DMS 273 treated with DMSO at 0.1 percent for 48 hours (cell line): ENCODE measurements around the gene ENPP3.
"Not testable (repeated sequence)": the region's sequence is repeated elsewhere in the genome, so short reads cannot be mapped to it uniquely, and the experiment has no call there.

Experiments
- DNase-seq: peaks from one replicate; lab custom pipeline; 2025; lab: John Stamatoyannopoulos, UW

ENPP3 gene

GRCh38 chr6:131736003-131736596, 99.0 kb downstream of the ENPP3 start:
- no peak for DNase-seq

- DNase-seq, result no peak
These were observed 99.7 kb downstream of the ENPP3 start for GRCh38 chr6:131736811-131737210.

DNA sequence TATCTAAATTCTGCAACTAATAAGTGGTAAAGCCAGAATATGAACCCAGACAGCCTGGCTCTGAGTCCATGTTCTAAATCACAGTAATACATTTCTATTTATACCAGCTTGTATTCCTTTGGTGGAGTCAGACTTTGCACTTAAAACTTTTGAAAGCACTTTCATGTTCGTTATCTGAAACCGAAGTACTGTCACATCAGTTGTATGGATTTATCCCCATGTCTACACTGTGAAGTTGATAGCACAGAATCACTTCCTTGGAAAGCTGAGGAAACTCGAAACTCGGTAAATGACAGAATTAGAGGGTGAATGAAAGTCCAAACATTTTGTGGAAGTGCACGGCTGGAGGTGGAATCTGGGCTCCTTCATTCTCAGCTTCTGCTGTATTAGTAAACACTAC, 102.0 kb downstream of the ENPP3 start:
- no peak for DNase-seq

- DNase-seq, result no peak
These were observed 103.1 kb downstream of the ENPP3 start for GRCh38 chr6:131740161-131740560.

DNA sequence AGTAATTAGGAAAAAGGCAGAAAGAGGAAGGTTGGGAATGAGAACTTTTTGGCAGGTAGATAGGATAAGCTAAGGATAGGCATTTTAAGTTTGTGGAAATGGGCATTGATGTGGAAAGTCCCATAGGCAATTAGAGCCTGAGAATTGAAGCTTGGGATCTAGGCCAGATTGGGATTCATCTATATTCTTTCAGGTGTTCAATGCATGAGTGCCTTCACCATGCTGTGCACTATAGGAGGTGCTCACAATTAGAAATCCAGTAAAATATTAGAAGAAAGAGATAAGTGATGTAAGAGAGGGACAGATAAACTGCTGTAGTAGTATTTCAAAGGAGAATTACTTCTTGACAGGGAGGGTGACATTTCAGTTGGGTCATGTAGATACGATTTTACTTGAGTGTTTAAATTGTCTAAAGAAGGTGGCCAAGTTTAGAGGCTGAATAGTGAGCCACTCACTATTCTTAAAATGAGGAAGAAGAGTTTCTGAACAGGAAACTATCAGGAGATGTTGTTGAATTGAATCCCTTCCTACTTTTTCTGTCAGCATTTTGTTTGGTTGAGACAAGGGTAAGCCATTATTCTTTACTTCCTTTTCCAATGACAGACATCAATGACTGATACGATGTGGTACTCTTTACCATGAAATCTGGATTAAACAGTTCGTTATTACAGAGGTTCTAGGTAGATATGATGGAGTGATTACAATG, 104.7 kb downstream of the ENPP3 start:
- no peak for DNase-seq

DNA sequence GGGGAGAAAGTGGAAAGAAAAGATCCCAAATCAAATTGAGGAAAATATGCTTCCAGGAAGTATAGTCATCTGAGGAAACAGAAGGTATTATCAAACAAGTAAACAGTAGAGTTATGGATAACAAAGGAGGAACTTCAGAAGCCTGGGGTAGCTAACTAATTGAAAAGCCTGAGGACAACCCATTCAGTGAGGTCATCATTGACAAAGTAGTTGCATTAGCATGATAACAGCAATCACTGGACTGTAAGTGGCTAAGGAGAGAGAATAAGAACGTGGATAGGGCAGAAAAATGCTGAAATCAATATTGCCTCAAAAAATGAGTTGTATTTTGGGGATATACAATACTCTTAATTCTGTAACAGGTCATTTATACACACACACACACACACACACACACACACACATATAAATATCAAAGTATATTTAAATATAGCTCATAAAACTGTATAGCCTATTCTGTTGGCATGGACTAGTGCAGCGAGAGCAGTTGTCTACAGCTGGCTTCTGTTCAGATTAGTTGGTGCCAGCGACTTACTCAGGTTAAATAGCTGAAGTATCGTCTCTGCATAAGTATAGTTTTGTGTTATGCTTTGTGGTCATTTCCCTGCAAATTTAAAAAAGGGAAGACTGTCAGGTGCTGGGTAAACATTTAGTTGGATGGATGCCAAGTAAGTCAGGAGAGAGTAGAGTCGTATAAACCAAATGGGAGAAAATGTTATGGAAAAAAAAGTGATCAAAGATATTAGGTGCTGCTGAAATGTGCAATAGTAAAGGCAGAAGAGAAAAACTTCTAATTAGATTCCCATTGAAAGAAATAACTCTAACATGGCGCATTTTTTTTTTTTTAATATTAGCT, 107.6 kb downstream of the ENPP3 start:
- DNase-seq, result no peak

DNA sequence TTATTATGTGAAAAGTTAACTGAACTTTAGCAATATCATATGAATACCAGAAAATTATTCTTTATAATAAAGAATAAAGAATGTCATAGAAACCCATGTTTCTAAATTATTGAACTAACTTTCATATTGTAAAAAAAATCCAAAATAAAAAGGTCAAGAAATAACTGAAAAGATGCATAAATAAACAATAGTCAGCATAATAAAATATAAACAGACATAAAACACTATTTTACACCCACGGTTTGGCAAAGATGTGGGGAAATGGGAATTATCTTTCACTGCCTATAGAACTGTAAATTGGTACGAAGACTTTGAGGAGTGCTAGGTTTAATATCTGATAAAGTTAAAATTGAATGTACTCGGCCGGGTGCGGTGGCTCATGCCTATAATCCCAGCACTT, 108.4 kb downstream of the ENPP3 start:
- DNase-seq, result no peak

DNA sequence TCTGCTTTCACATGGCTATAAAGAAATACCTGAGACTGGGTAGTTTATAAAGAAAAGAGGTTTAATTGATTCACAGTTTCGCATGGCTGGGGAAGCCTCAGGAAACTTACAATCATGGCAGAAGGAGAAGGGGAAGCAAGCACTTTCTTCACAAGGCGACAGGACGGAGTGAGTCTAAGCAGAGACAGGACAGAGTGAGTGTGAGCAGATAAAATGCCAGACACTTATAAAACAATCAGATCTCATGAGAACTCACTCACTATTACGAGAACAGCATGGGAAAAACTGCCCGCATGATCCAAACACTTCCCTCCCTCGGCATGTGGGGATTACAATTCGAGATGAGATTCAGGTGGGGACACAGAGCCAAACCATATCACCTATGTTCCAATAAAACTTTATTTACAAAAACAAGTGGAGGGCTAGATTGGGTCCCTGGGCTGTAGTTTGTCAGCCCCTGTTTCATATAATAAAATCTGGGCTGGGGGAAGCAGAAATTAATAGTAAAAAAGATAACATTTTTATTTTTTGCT, 110.8 kb downstream of the ENPP3 start:
- DNase-seq, result no peak

DNA sequence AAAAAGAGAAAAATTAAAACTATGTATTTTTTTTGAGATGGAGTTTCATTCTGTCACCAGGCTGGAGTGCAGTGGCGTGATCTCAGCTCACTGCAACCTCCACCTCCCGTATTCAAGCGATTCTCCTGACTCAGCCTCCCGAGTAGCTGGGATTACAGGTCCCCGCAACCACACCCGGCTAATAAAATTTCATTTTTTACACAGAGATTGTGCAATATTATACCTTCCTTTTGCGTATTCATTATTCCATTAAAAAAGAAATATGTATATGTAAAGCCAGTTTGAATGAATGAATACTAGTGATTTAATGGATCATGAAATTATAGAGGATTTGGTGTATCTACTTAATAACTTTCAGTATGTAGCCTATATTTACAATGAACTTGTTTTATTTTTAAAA, 111.9 kb downstream of the ENPP3 start:
- no peak for DNase-seq

DNA sequence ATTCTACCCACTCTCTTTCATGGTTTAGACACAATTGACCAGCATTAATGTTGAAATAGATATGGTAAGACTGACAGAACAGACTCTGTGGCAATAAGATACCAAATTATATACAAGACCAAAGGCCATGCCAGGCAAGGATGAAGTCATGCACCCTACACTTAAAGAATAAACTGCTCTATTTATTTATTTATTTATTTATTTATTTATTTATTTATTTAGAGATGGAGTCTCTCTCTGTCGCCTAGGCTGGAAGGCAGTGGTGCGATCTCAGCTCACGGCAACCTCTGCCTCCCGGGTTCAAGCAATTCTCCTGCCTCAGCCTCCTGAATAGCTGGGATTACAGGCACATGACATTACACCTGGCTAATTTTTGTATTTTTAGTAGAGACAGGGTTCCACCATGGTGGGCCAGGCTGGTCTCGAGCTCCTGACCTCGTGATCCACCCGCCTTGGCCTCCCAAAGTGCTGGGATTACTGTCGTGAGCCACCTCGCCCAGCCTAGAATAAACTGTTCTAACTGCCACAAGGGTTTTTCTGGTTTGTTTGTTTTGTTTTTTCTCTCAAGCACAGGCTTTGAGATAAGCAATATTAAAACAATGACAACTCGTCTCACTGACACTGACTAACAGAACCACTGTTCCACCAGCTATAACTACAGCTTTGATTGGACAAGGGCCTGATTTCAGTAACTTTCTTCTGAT, 114.1 kb downstream of the ENPP3 start:
- DNase-seq, result not testable (repeated sequence)

GRCh38 chr6:131754088-131754487, 117.0 kb downstream of the ENPP3 start:
- no peak for DNase-seq

DNA sequence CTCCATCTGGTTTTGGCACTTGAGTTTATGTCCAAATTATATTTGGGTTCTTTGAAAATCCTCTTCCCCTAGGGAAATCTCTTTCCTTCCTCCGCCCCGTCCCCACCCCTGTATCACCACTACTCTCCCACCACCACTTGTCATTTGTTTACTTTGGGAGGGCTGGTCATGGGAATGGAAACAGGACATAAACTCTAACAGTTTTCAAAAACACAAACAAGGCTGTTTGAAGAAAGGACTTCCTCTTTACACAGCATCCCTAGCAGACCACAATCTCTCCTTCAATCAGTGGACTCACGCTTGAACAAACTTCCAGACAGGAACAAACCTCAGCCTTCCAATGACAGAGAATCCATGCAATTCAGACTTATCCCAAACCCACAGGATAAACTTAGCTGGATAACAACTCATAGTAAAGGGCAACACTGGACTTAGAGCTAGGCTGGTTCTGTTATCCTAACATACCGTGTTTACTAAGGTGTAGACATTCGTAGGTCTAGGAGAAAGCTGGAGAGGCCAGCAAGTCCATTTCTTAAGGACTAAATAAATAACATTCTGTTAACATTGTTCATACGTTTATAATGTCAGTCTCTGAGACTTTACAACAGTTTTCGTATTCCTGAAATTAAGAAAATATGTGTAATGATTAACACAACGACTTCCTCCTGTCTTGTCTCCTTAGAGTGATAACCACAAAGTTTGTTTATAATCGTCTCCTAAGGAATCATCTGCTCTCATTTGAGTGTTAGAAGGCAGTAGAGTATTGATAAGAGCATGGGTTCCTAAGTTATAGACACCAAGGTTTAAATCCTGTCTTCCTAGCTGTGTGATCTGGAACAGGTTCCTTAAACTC, 117.8 kb downstream of the ENPP3 start:
- no peak for DNase-seq

DNA sequence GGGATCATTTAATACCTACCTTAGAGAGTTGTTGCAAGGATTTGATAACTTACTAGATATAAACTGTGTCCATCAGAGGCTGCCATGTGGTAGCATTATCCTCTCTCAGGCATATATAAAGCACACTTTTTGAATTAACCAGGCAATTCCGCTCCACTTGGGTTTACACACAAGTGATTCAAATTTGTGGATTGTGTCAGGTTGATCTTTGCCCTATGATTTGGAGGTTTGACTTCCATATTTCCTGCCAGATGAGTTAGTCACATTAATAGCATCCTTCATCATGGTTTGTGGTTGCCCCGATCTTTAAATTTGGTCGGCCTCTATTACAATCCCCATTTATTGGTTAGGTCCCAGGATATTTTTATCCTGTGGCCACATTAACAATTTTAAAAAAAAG, 118.5 kb downstream of the ENPP3 start:
- no peak for DNase-seq

DNA sequence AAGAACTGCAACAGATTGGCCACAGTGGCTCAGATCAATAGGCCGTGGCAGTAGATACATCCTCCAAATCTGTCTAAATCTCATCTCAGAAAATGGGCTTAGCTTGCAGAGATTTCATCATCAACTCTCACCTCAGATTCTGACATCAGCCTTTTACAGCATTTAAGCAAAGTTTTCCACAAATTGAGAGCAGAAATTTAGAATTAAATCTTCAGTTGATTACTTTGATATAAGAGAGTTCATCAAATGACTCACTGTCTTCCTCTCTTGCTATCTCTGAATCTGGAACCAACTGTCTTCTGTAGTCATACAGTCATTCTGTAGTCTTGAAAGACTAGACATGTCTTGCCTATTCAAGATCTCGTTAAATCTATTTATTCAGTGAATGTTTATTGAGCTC, 118.9 kb downstream of the ENPP3 start:
- no peak for DNase-seq

DNA sequence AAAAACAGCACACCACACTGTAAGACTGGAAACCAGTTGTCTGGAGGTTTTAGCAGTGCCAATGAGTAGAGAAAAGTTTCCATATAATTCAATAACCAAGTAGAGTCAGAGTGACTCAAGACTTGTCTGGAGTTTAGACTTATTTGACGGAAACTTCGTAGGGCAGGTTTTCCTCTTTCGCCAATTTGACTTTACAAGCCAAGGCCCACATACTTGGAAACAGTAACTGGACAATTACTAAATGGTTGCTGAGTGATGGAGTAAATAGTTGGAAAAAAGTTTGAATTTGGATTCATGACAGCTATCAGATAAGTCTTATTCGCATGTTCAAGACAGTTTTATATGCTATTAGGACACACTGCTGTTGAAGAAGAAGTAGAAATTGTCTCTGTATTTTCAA, 121.8 kb downstream of the ENPP3 start:
- DNase-seq, result no peak

DNA sequence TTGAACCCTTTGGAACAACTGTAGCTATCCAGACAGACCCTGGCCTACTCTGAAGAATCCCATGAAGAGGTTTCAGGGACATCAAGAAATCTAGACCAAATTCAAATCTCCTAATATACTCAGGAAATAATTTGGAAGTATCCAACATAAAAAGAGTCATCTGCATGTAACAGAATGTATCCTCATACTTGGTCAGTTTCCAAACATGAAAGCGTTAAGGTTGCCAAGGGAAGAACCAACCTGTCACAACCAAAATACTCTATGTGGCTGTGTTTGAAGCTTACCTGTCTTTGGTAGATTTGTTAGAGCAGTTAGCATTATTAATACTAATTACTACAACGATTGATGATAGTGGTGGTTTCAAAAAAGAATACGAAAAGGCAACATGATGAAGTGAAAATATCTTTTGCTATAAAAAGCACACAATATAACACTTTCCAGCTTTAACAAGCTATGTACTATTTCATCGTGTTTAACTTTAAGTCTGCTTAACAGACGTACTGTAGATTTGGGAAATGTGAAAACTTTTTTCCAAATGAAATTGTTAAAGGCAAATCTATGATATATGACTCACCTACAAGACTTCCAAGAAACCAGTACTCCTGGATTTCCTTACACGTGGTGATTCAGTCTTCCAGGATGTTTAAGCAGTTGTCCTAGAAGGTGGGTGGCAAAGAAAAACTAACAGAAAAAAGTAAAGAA, 124.1 kb downstream of the ENPP3 start:
- DNase-seq, result no peak

GRCh38 chr6:131761762-131762067, 124.6 kb downstream of the ENPP3 start:
- DNase-seq, result no peak

GRCh38 chr6:131762984-131763383, 125.9 kb downstream of the ENPP3 start:
- DNase-seq, result no peak

DNA sequence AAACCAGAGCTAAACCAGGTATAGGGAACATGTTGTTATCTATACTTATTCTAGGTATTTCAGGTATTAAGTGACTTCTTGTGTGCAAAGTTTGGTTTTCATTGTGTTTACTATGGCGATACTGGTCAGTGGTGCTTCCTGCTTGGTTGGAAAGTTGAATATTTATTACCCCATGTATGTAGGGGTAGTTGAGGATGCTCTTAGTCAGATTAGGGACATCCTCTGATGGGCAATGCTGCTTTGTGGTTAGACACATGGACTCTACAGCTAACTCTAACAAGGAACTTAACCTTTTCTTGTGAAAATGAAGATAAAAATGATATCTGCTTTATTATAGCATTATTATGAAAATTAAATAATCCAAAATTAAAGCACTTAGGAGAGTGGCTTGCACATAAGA, 126.6 kb downstream of the ENPP3 start:
- no peak for DNase-seq

DNA sequence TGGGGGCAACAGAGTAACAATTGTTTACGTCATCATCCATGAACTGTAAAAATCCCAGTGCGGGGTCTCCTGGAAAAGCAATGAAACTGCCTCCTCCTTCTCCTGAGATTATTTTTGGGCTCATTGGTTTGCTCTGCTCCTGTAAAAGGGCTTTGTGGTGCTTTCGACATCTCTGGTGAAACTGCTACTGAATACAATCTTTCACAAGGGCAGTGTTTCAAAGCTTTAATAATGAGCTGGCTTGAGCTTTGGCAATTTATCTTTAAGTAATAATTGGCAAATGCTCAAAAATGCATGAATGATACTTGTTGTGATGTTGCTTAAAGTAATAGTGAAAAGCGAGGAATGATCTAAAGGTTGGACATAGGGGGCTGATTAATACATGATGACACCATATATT, 127.2 kb downstream of the ENPP3 start:
- no peak for DNase-seq
